A549 treated with AZD9567 at 1 μM for 4 hours (cell line): Measurements from ENCODE around the gene LZIC. TPM values are rescaled to one million over a fixed set of nuclear protein-coding genes. Genes with fewer than 3 reads are reported as not detected.

Source experiments
- total RNA-seq: library from RNA; stranded (reverse); fragments of 200-300 nt; extraction: Qiagen RNA extraction; gene quantifications from 5 replicates; pipeline ENCODE4 v1.2.3, GENCODE V29; 2022; ENCODE audit not compliant: insufficient read depth

LZIC gene
- 17.9 to 33.2 TPM (median 18.8 TPM) in 5 replicates for total RNA-seq

DNA sequence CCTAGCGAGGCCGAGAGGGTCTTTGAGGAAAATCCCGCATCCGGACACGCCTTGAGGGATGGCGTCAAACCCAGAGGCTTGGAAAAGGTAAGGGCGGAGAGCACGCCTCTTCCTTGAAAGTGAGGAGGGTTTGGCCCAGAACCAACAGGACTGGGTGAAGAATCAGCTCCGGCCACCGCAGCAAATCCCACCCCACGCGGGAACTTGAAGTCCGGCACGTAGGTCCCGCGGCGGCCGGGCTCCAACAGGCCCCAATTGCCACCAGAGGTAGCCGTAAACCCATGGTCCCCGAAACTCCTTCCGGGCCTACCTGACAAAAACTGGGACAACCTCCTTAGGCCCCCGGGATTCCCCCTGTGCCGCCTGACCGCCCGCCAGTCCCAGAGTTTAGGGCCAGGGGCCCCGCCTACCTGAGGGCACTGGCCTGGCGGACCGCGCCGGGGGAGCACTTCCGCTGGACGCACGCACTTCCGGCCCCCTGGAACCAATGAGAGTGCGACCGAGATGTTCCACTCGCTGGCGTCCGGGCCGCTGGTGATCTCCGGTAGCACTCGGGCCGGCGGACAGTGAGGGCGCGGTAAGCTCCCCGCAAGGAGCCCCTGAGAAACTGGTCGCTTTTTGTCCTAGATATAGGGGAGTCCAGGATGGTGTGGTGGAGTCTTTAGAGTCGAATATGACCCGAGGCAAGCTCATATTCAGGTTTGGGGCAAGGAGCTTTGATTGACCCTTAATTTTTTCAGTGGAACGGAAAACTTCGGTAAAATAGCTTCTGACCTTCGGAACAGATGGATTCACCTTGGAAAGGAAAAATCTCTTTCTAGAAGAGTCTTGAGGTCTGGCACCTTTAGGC is at the start of gene LZIC, which contains the start of gene NMNAT1:
LZIC (minus strand) TSS at position 453 of the 850 bp plus-strand sequence. CDS start 6,772 bp downstream, outside the sequence.
NMNAT1 (plus strand) TSS at position 537 of the 850 bp plus-strand sequence. CDS start 28,599 bp downstream, outside the sequence.

DNA sequence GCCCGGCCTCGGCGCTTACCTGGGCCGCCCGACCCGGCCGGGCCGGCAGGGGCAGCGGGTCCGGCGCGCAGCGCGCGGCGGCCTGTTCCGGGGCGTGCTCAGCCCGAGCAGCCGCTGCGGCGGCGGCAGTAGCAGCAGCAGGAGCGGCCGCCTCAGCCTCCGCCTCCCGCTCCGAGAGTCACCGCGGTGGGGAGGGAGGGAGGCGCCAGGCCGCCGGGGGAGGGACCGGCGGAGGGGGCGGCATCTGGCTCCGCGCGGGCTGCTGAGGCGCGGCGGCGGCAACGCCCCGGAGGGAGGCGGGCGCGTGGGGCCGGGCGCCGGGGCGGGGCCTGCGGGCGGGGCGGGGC is 33.1 kb downstream of the LZIC start, which contains the start of gene CTNNBIP1:
CTNNBIP1 (minus strand) TSS at position 194 of the 347 bp plus-strand sequence. CDS start 38,205 bp downstream, outside the sequence.

Other genes starting within 250 kb of the LZIC start
- gene CLSTN1, start 119.4 kb downstream of the LZIC start, total RNA-seq, result 57.5 to 62.7 TPM (median 61.2 TPM) in 5 replicates
- gene CTNNBIP1, start 33.1 kb downstream of the LZIC start, total RNA-seq, result 3.9 to 10.4 TPM (median 9.0 TPM) in 5 replicates
- 2.4 to 7.5 TPM (median 2.9 TPM) in 5 replicates for gene NMNAT1, start 84 bp upstream of the LZIC start, total RNA-seq
- gene RBP7, start 53.8 kb upstream of the LZIC start, total RNA-seq, result 4.7 to 6.5 TPM (median 6.0 TPM) in 4 of 5 replicates, not detected in the other
- 11.8 to 13.2 TPM (median 13.0 TPM) in 5 replicates for gene UBE4B, start 89.6 kb upstream of the LZIC start, total RNA-seq